PFSK-1 (cell line): Measurements from ENCODE around the gene KLHL8.

Source experiments
- FOXP2 ChIP-seq: optimal IDR thresholded peaks from 2 replicates; pipeline ENCODE3; 2011; ENCODE audit warnings: borderline replicate concordance, control low read depth, inconsistent platforms; ENCODE audit not compliant: insufficient read depth; ENCODE audit errors: extremely low read length, extremely low read depth
- POLR2AphosphoS5 ChIP-seq: IDR thresholded peaks from 2 replicates; pipeline ENCODE4 v1.6.1; 2012; ENCODE audit warnings: low read depth, mild to moderate bottlenecking, control low read depth, low read length, moderate library complexity
- REST ChIP-seq, 2 experiments: IDR thresholded peaks; 2 replicates each; pipeline versions ENCODE4 v1.6.1 to v1.8.0; 2011 to 2012; ENCODE audit warnings: low read depth in 2 of 2, low read length in 2 of 2, control low read depth in 1 of 2, inconsistent platforms in 1 of 2, mild to moderate bottlenecking in 1 of 2, moderate library complexity in 1 of 2; ENCODE audit not compliant: insufficient read depth in 1 of 2
- SIN3A ChIP-seq: IDR thresholded peaks from 2 replicates; pipeline ENCODE4 v1.6.1; 2012; ENCODE audit warnings: mild to moderate bottlenecking, low read length, moderate library complexity, borderline replicate concordance; ENCODE audit not compliant: insufficient read depth
- TAF1 ChIP-seq: IDR thresholded peaks from 2 replicates; pipeline ENCODE4 v1.6.1; 2012; ENCODE audit warnings: low read length, control low read depth, borderline replicate concordance; ENCODE audit not compliant: insufficient read depth

- TF ChIP-seq REST (IDR thresholded peaks at IDR 0.05; ENCODE audit: insufficient read depth in 1 of 2, low read depth in 2 of 2, low read length in 2 of 2) (no peak), POLR2AphosphoS5 (no peak), TAF1 (no peak), SIN3A (no peak), FOXP2 (no peak)
Observed at GRCh38 chr4:87243426-87244053, 23.1 kb upstream of the KLHL8 start.
